Activated effector memory CD4-positive, alpha-beta T cell treated with anti-CD3 and anti-CD28 coated beads, Interleukin-2, amount 50 U/mL, for 16 hours (primary cell): ENCODE measurements around the gene SH3RF1.

Experiments
- DNase-seq: peaks from one replicate; pipeline ENCODE4 v3.0.0-alpha.2; 2020

SH3RF1 gene

DNA sequence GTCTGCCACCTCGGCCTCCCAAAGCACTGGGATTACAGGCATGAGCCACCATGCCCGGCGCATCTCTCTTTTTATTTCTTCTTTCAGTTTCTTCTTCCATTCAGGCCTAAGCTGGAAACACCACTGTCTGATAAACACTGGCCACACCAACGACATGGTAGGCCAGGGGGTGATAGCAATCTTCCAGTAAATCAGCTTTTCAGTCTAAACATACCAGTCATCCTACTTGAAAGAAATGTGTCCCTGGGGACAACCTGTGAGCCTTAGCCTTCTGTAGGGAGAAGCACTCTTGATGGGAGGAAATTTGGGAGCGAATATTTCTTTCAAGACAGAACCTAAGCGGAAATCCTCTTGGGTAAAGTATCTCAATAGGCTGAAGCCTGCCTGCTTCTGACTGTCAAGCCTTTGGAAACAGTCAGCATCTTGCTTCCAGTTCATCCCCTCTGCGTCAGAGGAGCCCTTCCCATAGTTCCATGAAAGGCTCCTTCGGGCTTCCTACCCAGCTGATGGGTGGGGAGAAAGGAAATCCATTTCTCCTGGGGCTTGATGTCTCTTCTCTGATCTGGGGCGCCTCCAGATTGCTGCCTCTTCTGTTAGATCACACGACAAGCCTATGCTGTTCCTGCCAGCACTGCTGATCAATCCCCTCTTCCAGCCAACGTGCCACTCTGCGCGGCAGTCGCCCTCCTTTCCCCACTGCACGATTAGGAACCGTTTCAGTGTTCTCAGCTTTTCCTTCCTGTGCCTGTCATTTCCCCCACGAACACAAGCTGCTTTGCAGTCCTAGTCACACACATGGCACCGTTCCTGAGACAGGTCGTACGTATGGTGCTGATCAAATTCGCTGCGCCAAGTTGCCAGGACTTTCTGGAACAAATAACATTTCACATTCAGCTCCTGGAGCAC lies 211.2 kb downstream of the SH3RF1 start:
- DNase-seq = no peak

DNA sequence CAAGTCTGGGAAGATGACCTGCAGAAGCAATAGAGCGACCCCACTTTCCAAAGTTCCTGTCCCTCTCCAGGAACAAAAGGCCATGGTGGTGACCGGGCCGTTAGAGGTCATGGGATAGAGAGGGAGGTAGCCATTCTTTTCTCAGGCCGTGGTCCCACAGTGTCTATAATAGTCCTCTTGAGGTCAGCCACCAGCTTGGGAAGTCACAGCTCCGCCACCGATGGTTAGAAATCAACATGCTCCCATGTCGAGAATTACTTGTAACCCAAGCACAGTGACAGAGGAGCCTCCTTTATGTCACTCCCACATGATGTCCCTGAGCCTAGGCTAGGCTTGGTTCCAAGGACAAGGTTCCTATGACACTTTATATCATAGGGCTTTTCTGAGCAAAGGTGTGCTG lies 212.4 kb downstream of the SH3RF1 start:
- DNase-seq = no peak

DNA sequence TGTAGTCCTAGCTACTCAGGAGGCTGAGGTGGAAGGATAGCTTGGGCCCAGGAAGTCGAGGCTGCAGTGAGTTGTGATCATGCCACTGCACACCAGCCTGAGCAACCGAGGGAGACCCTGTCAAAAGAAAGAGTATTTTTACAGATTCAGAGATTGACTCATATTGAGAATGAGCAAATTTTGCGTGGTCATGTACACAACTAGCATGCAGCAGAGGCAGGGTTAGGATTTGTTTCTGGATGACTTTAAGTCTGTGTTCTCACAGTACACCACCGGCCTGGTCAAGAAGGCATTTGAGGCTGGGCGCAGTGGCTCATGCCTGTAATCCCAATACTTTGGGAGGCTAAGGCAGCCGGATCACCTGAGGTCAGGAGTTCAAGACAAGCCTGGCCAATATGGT lies 215.9 kb downstream of the SH3RF1 start:
- no peak for DNase-seq

DNA sequence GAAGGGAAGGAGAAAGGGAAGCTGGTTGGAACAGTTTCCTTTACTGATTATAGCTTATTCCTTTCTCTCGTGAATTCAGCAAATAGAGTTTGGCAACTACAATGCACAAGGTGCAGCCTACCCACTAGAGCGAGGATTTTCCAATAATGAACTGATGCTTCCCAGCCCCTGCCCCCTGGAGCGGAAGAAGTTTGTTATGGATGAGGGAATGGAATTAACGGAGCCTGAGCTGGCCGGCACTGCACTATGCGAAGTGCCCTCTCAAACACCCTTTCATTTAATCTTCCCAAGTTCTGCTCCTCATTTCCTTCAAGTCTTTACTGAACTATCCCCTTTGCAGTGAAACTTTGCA lies 218.2 kb downstream of the SH3RF1 start:
- no peak for DNase-seq

DNA sequence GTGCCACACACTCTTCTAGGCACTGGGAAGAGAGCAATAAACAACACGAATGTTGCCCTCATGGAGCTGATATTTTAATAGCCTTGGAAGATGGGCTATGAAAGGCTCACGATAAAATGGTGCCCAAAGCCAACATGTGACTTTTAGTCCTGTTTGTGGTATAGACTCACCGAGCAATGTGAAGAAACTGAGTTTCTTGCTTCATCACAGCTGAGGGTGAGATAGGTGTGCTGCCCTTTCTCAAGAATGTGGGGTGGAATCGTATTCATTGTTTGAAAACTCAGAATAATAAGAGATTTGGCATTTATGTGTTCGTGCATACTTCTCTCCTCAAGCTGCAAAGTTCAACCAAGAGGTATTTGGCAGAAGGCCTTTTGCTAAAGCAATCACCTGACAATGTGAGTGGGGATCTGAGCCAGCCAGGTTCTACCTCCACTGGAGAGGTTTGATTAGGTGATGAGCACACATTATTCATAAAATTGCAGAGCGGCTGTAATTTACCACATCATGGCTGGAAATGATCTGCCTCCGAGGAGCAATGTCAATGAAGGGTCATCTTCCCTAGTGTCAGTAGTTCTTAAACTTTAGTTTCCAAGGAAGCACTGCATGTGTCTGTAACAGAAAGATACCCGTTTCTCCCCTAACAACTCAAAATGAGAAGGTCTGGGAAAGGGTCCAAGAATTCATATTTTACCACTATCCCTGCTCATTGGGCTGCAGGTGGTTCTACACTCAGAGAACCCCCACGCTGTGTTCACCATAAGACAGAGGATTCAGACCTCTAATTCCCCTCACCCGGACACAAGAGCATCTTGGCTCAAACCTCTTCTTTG lies 218.8 kb downstream of the SH3RF1 start:
- no peak for DNase-seq

DNA sequence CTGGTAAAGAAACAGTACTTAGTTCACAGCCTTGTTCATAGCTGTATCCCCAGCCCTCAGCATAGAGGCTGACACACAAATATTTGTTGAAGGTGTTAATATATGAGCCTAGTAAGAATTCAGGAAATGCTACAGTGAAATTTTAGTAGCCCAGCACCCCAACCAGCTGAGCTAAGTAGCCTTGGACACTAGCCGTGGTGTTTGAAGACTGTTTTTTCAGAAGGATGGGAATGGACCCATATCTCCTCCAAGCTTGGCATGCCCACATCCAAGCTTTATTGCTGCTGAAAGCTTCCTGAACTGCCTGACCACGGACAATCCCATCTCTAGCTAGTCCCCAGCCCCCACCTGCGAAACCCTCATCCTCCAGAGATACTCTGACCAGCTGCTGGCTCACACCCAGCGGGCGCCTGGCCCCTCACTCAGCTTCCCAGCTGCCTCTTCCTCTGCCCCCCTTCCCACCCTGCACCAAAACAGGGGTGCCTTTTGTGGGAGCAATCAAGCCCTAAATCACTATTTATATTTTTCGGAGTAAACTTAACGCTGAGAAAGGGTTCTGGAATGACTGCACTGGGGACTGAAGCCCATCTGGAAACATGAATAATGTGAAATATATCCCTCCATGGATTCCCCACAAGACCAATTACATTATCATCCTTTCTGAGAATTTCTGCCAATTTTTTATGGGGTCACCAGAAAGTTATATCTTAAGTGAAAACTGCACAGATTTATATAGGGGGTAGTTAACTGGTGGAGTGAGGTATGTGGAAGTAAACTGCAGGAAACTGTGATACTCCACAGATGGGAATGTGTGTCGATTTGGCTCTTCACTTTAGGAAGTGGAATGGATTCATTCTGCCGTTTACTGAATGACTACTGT lies 219.6 kb downstream of the SH3RF1 start:
- no peak for DNase-seq

DNA sequence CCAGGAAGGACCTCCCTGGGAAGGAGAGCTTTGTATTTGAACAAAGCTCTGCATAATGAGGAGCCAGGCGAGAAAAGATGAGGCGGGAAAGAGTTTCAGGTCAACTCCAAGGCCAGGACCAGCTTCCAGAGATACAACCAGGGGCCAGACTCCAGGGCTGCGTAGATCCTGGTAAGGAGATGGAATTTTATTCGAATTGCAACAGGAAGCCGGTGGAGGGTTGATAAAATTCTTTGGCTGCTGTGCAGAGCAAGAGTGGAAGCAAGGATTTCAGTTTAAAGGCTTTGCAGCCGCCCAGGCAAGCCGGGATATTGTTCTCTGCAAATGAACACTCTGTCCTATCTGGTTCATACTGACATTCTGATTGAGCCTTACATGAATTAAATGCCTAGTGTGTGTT lies 220.5 kb downstream of the SH3RF1 start:
- DNase-seq = no peak

DNA sequence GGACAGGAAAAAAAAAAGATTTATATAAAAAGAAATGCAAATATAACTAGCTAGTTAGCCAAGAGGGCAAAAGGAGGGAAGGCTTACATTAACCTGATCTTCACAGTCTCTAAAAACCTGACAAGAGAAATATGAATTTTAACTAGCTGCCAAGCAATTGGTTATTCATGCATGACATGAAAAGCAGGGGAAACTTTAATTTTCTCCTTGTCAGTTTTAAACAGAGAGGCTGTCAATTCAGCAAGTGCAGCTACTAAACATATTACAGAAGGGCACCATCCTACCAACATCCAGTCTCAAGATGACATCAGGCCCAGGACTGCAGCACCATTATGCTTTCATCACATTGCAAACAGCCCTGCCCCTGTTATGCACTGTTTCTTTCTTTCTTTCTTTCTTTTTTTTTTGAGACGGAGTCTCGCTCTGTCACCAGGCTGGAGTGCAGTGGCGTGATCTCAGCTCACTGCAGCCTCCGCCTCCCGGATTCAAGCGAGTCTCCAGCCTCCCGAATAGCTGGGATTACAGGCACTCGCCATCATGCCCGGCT lies 221.8 kb downstream of the SH3RF1 start:
- no peak for DNase-seq

DNA sequence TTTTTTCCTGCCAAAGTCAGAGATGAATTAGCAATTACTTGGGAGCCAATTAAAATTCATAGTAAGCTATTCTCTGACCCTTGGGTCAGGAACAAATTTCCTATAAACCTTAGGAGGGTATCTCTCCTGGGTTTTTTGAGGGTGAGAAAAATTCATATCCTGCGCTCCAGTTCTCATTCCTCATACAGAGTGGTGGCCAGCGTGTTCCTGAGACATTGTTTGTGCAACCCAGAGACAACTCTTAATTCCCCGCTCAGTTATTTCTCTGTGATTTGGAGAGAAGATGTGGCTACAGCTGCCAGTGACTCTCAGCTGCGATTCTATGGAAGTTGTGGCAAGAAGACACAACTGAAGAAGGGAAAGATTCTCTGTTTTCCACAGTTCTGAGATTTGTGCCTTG lies 222.8 kb downstream of the SH3RF1 start:
- DNase-seq = no peak

DNA sequence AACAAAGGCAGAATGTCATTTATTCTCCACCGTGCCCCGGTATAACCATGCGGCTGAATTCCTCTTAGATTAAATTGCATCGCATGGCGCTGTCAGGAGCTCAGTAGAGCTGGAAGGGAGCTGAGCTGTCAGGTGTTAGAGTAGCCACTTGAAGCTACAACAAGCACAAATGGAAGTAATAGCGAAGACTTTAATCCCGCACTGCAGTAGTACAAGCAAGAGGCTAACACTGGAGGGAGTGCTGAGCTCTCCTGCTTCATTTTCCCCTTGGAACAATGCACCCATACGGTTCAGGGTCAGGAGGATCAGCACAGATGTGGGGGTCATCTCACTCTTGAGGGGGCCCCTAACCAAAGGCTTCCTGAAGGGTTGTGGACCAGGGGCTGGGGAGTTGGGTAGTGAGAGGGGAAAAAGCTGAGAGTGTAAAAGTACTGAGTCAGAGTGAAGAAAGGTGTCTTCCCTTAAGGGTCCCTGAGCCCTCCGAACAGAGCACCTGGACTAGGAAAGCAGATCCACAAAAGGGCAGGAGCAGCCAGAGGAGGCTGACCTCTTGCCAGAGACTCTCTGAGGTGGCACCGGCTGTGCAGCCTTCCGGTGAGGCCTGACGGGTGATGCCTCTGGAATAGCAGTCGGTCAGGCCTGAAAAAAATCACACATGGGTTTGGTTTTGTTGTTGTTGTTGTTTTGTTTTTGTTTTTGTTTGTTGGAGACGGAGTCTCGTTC lies 224.7 kb downstream of the SH3RF1 start:
- DNase-seq = no peak

DNA sequence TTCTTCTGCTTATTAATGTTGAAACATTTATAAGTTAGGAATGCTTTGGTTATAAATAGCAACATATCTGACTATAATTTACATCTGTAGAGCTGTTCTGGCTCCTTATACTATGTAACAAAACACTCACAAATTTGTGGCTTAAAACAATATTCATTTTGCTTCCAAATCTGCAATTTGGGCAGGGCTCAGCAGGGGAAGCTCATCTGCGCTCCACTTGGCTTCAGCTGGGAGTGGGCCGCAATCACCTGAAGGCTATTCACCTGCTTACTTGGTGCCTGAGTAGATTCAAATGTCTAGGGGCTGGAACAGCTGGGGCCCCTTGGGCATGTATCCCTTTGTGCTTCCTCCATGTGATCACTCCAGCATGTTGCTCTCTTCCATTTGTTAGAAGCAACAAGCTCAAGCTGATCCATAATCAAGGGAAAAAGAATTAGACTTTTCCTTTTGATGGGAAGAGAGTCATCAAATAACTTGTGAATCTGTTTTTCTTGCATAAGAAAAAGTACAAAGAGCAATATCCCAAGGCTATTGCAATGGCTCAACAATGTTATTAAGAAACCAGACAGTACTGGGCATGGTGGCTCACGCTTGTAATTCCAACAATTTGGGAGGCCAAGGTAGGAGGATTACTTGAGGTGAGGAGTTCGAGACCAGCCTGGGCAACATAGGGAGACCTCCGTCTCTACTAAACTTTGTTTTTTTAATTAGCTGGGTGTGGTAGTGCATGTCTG lies 225.9 kb downstream of the SH3RF1 start:
- no peak for DNase-seq
